Measurements from ENCODE around the gene AGPAT4. TPM values are rescaled to one million over a fixed set of nuclear protein-coding genes. Genes with fewer than 3 reads are reported as not detected.
A peak's percentile ranks its signal among the peaks of the same experiment; 100 is the strongest.
"Not testable (repeated sequence)": the region's sequence is repeated elsewhere in the genome, so short reads cannot be mapped to it uniquely, and the experiment has no call there.

The AGPAT4 gene, protein sequence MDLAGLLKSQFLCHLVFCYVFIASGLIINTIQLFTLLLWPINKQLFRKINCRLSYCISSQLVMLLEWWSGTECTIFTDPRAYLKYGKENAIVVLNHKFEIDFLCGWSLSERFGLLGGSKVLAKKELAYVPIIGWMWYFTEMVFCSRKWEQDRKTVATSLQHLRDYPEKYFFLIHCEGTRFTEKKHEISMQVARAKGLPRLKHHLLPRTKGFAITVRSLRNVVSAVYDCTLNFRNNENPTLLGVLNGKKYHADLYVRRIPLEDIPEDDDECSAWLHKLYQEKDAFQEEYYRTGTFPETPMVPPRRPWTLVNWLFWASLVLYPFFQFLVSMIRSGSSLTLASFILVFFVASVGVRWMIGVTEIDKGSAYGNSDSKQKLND
- 10 to 100 TPM in 1 of 3 donors, 1 to 10 TPM in 2; 4.6 to 10.5 (median 6.2) TPM for total RNA-seq

DNA sequence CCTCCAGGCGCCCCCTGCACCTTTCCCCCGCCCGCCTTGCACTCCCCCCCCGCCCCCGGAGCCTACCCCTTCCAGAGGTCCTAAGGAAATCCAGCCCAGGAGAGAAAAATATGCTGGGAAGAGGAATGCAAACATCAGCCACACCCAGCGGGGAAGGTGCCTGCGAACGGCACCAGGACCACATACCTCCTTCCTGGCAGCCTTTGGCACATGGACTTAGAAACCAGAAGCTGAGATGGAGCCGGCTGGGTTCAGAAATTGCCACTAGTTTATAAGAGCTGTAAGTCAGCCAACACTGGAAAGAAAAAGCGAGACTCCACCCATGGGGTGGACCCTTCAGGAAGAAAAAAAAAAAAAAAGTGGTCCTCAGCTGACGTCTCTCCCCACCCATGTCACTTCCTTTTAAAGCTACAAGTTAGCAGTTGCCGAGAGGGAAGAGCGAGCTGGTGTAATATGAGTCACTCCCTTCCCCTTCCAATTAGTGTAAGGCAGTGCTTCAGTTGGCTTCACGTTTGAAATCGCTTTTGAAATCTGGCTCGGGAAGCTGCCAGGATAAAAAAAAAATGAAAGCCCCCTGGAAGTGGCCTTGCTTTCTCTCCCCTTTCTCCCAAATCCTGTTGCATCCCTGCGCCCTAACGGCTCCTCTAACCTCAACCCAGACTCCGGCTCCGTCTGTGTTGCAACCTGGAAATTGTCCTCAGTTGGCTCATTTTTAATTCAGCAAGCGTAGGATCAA is at the start of gene AGPAT4:
Gene AGPAT4, minus strand, starts transcription at position 310 of the 736 bp plus-strand sequence. CDS start 41,848 bp downstream, outside the sequence.
- intact Hi-C loops (cut with DNase I; ENCODE audit: low total_unique reads) = no loop called here
- peak in 2 of 3 donors; percentile 29 to 61 for TF ChIP-seq POLR2AphosphoS5 (IDR thresholded peaks at IDR 0.05)
- TF ChIP-seq, protein P1, sequence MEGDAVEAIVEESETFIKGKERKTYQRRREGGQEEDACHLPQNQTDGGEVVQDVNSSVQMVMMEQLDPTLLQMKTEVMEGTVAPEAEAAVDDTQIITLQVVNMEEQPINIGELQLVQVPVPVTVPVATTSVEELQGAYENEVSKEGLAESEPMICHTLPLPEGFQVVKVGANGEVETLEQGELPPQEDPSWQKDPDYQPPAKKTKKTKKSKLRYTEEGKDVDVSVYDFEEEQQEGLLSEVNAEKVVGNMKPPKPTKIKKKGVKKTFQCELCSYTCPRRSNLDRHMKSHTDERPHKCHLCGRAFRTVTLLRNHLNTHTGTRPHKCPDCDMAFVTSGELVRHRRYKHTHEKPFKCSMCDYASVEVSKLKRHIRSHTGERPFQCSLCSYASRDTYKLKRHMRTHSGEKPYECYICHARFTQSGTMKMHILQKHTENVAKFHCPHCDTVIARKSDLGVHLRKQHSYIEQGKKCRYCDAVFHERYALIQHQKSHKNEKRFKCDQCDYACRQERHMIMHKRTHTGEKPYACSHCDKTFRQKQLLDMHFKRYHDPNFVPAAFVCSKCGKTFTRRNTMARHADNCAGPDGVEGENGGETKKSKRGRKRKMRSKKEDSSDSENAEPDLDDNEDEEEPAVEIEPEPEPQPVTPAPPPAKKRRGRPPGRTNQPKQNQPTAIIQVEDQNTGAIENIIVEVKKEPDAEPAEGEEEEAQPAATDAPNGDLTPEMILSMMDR (IDR thresholded peaks at IDR 0.05) = no peak
- Histone ChIP-seq H3K27ac (peak within 1 kb of the TSS; percentile 75 to 88), H3K9me3 (no peaks in the 10 kb centered on the region), H3K4me3 (peak within 1 kb of the TSS; percentile 66 to 79 (median 70)), H3K36me3 (no peaks in the 10 kb centered on the region), H3K4me1 (no peaks in the 10 kb centered on the region), H3K27me3 (no peaks in the 10 kb centered on the region)
- DNase-seq (ENCODE audit: low spot score in 2 of 2) = peak in 1 of 2 donors; percentile 73

DNA sequence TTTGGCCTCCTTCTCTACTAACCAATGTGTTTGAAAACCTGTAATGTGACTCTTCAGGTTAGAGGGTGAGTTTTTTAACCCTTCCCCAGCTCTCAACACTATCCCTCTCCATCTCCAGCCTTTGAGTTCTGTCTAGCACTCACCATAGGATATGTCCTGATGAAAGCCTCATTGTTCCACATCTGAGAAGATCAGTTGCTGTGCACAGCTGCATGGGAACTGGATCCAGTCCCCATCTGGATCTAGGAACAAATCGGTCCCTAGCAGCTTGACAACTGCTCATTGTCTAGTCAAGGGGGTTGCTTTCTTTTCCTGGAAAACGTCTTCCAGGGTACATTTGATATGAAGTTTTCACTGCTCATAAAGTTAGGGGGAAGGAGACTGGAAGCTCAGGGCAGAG is 45.4 kb upstream of the AGPAT4 start:
- Histone ChIP-seq H3K36me3 (no peaks in the 10 kb centered on the region), H3K9me3 (no peaks in the 10 kb centered on the region), H3K27me3 (no peaks in the 10 kb centered on the region), H3K27ac (no peak overlapping the region), H3K4me1 (no peaks in the 10 kb centered on the region), H3K4me3 (no peak overlapping the region)
- intact Hi-C loops (cut with DNase I; ENCODE audit: low total_unique reads) = no loop called here
- DNase-seq (ENCODE audit: low spot score in 2 of 2) = no peak
- no peak for TF ChIP-seq POLR2AphosphoS5 (IDR thresholded peaks at IDR 0.05)
- TF ChIP-seq, protein P1 (IDR thresholded peaks at IDR 0.05) = no peak
- TF ChIP-seq POLR2A (IDR thresholded peaks at IDR 0.05) = no peak

DNA sequence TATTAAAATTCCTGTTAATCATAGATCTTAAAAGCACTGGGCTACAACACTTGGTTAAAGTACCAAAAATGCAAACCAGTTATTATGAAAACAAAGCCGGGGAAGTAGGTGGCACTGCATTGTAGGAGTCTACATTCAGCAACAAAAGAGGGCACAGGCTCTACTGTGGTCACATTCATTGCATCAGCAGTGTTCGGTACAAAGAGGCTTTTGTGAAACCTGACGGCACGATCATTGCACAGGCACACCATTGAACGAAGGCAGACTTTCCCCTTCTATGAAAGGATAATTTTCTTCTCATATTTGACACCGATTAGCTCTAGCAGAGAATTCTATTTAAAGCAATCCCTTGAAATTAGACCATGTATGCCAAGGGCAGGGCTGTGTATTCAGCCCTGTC is 44.6 kb upstream of the AGPAT4 start:
- Histone ChIP-seq H3K4me1 (no peaks in the 10 kb centered on the region), H3K9me3 (no peaks in the 10 kb centered on the region), H3K27me3 (no peaks in the 10 kb centered on the region), H3K36me3 (no peaks in the 10 kb centered on the region), H3K27ac (peak overlapping the region in 1 of 2 donors; percentile 68), H3K4me3 (no peak overlapping the region)
- DNase-seq (ENCODE audit: low spot score in 2 of 2) = peak in 1 of 2 donors; percentile 47
- intact Hi-C loops (cut with DNase I; ENCODE audit: low total_unique reads) = no loop called here
- TF ChIP-seq POLR2A (IDR thresholded peaks at IDR 0.05) = no peak
- TF ChIP-seq, protein P1 (IDR thresholded peaks at IDR 0.05) = no peak
- no peak for TF ChIP-seq POLR2AphosphoS5 (IDR thresholded peaks at IDR 0.05)

DNA sequence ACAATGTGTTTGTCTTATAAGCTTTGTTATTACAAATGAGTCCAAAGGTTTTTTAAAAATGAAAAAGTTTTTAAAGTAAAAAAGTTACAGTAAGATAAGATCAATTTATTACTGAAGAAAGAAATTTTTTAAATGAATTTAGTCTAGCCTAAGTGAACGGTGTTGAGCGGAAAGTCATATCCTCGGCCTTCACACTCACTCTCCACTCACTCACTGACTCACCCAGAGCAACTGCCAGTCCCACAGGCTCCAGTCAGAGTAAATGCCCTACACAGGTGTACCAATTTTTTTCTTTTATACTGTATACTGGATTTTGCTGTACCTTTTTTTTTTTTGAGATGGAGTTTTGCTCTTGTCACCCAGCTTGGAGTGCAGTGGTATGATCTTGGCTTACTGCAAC is 42.7 kb upstream of the AGPAT4 start:
- H3K9me3 ChIP-seq = no peaks in the 10 kb centered on the region
- DNase-seq (ENCODE audit: low spot score in 2 of 2) = no peak
- intact Hi-C loops (cut with DNase I; ENCODE audit: low total_unique reads) = no loop called here
- no peaks in the 10 kb centered on the region for H3K36me3 ChIP-seq
- no peak overlapping the region for H3K27ac ChIP-seq
- no peaks in the 10 kb centered on the region for H3K27me3 ChIP-seq
- TF ChIP-seq POLR2A (IDR thresholded peaks at IDR 0.05) (no peak), POLR2AphosphoS5 (IDR thresholded peaks at IDR 0.05) (no peak)
- TF ChIP-seq, protein P1 (IDR thresholded peaks at IDR 0.05) = no peak
- no peak overlapping the region for H3K4me3 ChIP-seq
- H3K4me1 ChIP-seq = no peaks in the 10 kb centered on the region

DNA sequence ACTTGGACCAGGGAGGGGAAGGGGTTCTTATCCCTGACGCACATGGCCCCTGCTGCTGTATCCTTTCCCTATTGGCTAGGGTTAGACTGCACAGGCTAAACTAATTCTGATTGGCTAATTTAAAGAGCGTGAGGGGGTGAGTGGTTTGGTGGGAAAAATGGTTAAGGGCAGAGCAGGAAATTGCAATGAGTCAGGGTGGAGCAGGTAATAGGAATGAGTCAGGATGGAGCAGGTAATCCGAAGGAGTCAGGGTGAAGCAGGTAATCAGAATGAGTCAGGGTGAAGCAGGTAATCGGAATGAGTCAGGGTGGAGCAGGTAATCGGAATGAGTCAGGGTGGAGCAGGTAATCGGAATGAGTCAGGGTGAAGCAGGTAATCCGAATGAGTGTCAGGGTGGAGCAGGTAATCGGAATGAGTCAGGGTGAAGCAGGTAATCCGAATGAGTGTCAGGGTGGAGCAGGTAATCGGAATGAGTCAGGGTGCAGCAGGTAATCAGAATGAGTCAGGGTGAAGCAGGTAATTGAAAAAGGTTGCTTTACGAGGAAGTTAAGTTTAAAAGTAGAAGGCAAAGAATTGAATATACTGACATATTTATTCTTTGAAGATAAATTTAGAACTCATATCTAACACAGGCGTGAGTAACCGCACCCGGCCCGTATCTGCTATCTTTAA is 41.5 kb upstream of the AGPAT4 start:
- H3K4me1 ChIP-seq; intact Hi-C loops (cut with DNase I; ENCODE audit: low total_unique reads); H3K36me3 ChIP-seq; H3K27ac ChIP-seq; H3K27me3 ChIP-seq; DNase-seq (ENCODE audit: low spot score in 2 of 2); H3K9me3 ChIP-seq; H3K4me3 ChIP-seq: not testable (repeated sequence)

DNA sequence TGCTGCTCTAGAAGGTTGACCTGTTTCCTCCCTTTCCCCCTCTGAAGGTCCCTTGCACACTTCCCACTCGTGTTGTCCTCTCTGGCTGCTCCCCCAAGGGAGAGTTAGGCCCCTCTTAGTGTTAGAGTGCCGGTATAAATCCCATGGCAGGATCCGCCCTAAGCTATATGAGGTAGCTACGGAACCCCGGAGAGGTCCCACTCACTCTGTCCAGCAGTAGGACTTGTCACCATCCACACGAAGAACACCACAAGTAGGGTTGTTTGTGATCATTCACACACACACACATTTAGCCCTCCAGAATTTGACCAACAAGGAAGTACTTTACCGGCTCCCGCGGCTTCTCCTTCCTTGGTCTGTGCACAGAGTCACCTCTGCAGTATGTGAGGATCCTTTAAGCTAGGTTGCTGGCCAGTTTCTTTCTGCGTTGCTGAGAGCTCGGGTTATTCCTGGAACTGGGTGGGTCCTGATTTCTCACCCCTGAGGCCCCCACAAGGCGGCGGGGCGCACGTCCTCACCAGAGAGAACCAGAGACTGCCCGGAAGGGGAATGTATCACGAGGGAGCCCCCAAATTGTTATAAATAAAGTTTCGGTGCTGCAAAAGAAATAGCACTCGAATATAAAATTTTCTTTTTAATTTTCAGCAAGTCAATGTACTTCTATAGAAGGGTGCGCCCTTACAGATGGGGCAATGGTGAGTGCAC is 40.8 kb upstream of the AGPAT4 start:
- DNase-seq (ENCODE audit: low spot score in 2 of 2); H3K27me3 ChIP-seq; H3K4me3 ChIP-seq; intact Hi-C loops (cut with DNase I; ENCODE audit: low total_unique reads); H3K4me1 ChIP-seq; H3K36me3 ChIP-seq; H3K27ac ChIP-seq; H3K9me3 ChIP-seq: not testable (repeated sequence)

Data from breast epithelium (tissue), 4 donors.